H9 (cell line): ENCODE measurements around the gene UBQLN3. TPM values are rescaled to one million over a fixed set of nuclear protein-coding genes. Genes with fewer than 3 reads are reported as not detected.

Experiments
- DNase-seq: peaks from one replicate; pipeline ENCODE4 v3.0.0-alpha.2; 2017
- H2AFZ ChIP-seq: one replicate; pipeline ENCODE4 v1.6.1; 2013; ENCODE audit warnings: mild to moderate bottlenecking, low read length, control low read depth, moderate library complexity
- H2AK5ac ChIP-seq: 2 replicates; pipeline ENCODE4 v1.6.1; 2013; ENCODE audit warnings: low read length, control low read depth, mixed read lengths; ENCODE audit not compliant: insufficient read length
- H2BK120ac ChIP-seq: one replicate; pipeline ENCODE4 v1.6.1; 2013; ENCODE audit warnings: low read depth, mild to moderate bottlenecking, low read length, control low read depth, inconsistent platforms; ENCODE audit not compliant: poor library complexity, severe bottlenecking
- H2BK12ac ChIP-seq: 2 replicates; pipeline ENCODE4 v1.6.1; 2013; ENCODE audit warnings: low read length, control low read depth, mixed read lengths, low read depth; ENCODE audit not compliant: insufficient read length
- H2BK15ac ChIP-seq: 2 replicates; pipeline ENCODE4 v1.6.1; 2013; ENCODE audit warnings: low read depth, low read length, control low read depth
- H2BK20ac ChIP-seq: one replicate; pipeline ENCODE4 v1.6.1; 2013; ENCODE audit warnings: low read depth, mild to moderate bottlenecking, low read length, control low read depth, inconsistent platforms; ENCODE audit not compliant: poor library complexity, severe bottlenecking
- H2BK5ac ChIP-seq: 2 replicates; pipeline ENCODE4 v1.6.1; 2013; ENCODE audit warnings: low read length, control low read depth, mixed read lengths; ENCODE audit not compliant: insufficient read length
- H3K14ac ChIP-seq: 2 replicates; pipeline ENCODE4 v1.6.1; 2013; ENCODE audit warnings: low read length, control low read depth; ENCODE audit not compliant: insufficient read depth
- H3K18ac ChIP-seq: 2 replicates; pipeline ENCODE4 v1.6.1; 2013; ENCODE audit warnings: low read depth, mild to moderate bottlenecking, mixed read lengths, low read length, control low read depth; ENCODE audit not compliant: insufficient read length
- H3K23ac ChIP-seq: 2 replicates; pipeline ENCODE4 v1.6.1; 2013; ENCODE audit warnings: low read length, control low read depth, mixed read lengths, low read depth; ENCODE audit not compliant: insufficient read length
- H3K23me2 ChIP-seq: 2 replicates; pipeline ENCODE4 v1.6.1; 2013; ENCODE audit warnings: low read depth, mild to moderate bottlenecking, mixed read lengths, low read length, control low read depth; ENCODE audit not compliant: insufficient read length, poor library complexity, severe bottlenecking
- H3K27ac ChIP-seq: 2 replicates; pipeline ENCODE4 v1.5.1; 2013; ENCODE audit warnings: low read length, control low read depth, mixed read lengths, low read depth; ENCODE audit not compliant: insufficient read length
- H3K27me3 ChIP-seq: 2 replicates; pipeline ENCODE4 v1.6.1; 2013; ENCODE audit warnings: low read length, control low read depth, inconsistent platforms; ENCODE audit not compliant: insufficient read depth
- H3K4ac ChIP-seq: 2 replicates; pipeline ENCODE4 v1.6.1; 2013; ENCODE audit warnings: low read depth, mild to moderate bottlenecking, control low read depth, inconsistent platforms, low read length, moderate library complexity
- H3K4me1 ChIP-seq: 2 replicates; pipeline ENCODE4 v1.6.1; 2013; ENCODE audit warnings: low read length, control low read depth, inconsistent platforms; ENCODE audit not compliant: insufficient read depth
- H3K4me2 ChIP-seq: 2 replicates; pipeline ENCODE4 v1.6.1; 2013; ENCODE audit warnings: low read length, control low read depth, mixed read lengths; ENCODE audit not compliant: insufficient read length, insufficient read depth
- H3K56ac ChIP-seq: 2 replicates; pipeline ENCODE4 v1.6.1; 2013; ENCODE audit warnings: low read depth, mild to moderate bottlenecking, mixed read lengths, low read length, control low read depth; ENCODE audit not compliant: insufficient read length
- H3K79me1 ChIP-seq: 2 replicates; pipeline ENCODE4 v1.6.1; 2013; ENCODE audit warnings: low read depth, mild to moderate bottlenecking, moderate library complexity, low read length, control low read depth, inconsistent platforms; ENCODE audit not compliant: insufficient read depth, poor library complexity, severe bottlenecking
- H3K79me2 ChIP-seq: 2 replicates; pipeline ENCODE4 v1.6.1; 2013; ENCODE audit warnings: low read length, control low read depth, inconsistent platforms; ENCODE audit not compliant: insufficient read depth
- H3K9ac ChIP-seq: 2 replicates; pipeline ENCODE4 v1.6.1; 2013; ENCODE audit warnings: low read length, control low read depth, mixed read lengths; ENCODE audit not compliant: insufficient read length; ENCODE audit errors: extremely low read depth
- H3K9me3 ChIP-seq: one replicate; pipeline ENCODE4 v1.6.1; 2013; ENCODE audit warnings: low read depth, low read length, inconsistent platforms; ENCODE audit not compliant: control insufficient read depth
- H3T11ph ChIP-seq: one replicate; pipeline ENCODE4 v1.6.1; 2013; ENCODE audit warnings: mild to moderate bottlenecking, low read length, control low read depth, inconsistent platforms
- H4K20me1 ChIP-seq: one replicate; pipeline ENCODE4 v1.6.1; 2013; ENCODE audit not compliant: control insufficient read depth, insufficient read length, insufficient read depth
- H4K5ac ChIP-seq: 2 replicates; pipeline ENCODE4 v1.6.1; 2013; ENCODE audit warnings: low read depth, mild to moderate bottlenecking, mixed read lengths, low read length, control low read depth; ENCODE audit not compliant: insufficient read length
- H4K8ac ChIP-seq: replicated peaks from 2 replicates; pipeline ENCODE4 v1.6.1; 2013; ENCODE audit warnings: low read length, control low read depth, mixed read lengths, low read depth; ENCODE audit not compliant: insufficient read length
- H4K91ac ChIP-seq: 2 replicates; pipeline ENCODE4 v1.6.1; 2013; ENCODE audit warnings: low read depth, mild to moderate bottlenecking, moderate library complexity, mixed read lengths, low read length, control low read depth; ENCODE audit not compliant: insufficient read length
- H3K27ac Mint-ChIP-seq, 3 experiments: 2 replicates in 2 of 3; 3 replicates in 1 of 3; pipeline ENCODE4 v1.8.0; 2020 to 2021; ENCODE audit warnings: mixed read lengths in 3 of 3, mild to moderate bottlenecking in 1 of 3, moderate library complexity in 1 of 3
- H3K27me3 Mint-ChIP-seq: 2 replicates; pipeline ENCODE4 v1.8.0; 2021; ENCODE audit warnings: low read depth, mild to moderate bottlenecking, moderate library complexity, mixed read lengths
- H3K36me3 Mint-ChIP-seq, 3 experiments: 2 replicates in 2 of 3; 3 replicates in 1 of 3; pipeline ENCODE4 v1.8.0; 2020 to 2021; ENCODE audit warnings: low read depth in 3 of 3, mixed read lengths in 3 of 3; ENCODE audit not compliant: insufficient read depth in 1 of 3
- H3K4me1 Mint-ChIP-seq, 2 experiments: 2 replicates each; pipeline ENCODE4 v1.8.0; 2020; ENCODE audit warnings: mixed read lengths in 2 of 2
- H3K4me3 Mint-ChIP-seq, 2 experiments: 2 replicates in 1 of 2; 3 replicates in 1 of 2; pipeline ENCODE4 v1.8.0; 2020 to 2021; ENCODE audit warnings: mild to moderate bottlenecking in 2 of 2, mixed read lengths in 2 of 2, moderate library complexity in 1 of 2
- H3K9me3 Mint-ChIP-seq, 2 experiments: 2 replicates in 1 of 2; 3 replicates in 1 of 2; pipeline ENCODE4 v1.8.0; 2020; ENCODE audit warnings: mild to moderate bottlenecking in 2 of 2, mixed read lengths in 2 of 2, moderate library complexity in 1 of 2
- CTCF ChIP-seq: fragments of 200-600 bp; sonication (generic); conservative IDR thresholded peaks from 3 replicates; pipeline ENCODE4 v1.8.0; 2021; ENCODE audit warnings: antibody characterized with exemption, mild to moderate bottlenecking
- WGBS: extraction: QIAGEN DNeasy Blood & Tissue Kit; methylation state at CpG from one replicate; pipeline ENCODE4 v1.1.7; 2013; ENCODE audit warnings: missing lambda C conversion rate, low lambda C conversion rate, mixed read lengths; ENCODE audit not compliant: insufficient read length; ENCODE audit errors: extremely low coverage; 5-methylcytosine and 5-hydroxymethylcytosine counted together
- total RNA-seq: library from RNA; stranded (reverse); gene quantifications from 2 replicates; pipeline ENCODE4 v1.2.1, GENCODE V29; 2021

The UBQLN3 gene
- total RNA-seq, 1 experiment from 2014 or later, result not detected

- H3K4me1 ChIP-seq, result no peaks in the 10 kb centered on the region
- no peak overlapping the region for H3K4me3 Mint-ChIP-seq
- WGBS, result no CpG with 5 or more reads among the region's 4 CpGs
These were observed 20.9 kb downstream of the UBQLN3 start for GRCh38 chr11:5488798-5489399.

More at GRCh38 chr11:5488798-5489399, 20.9 kb downstream of the UBQLN3 start:
- no peak overlapping the region for H3K56ac ChIP-seq
- no peak for DNase-seq
- no peak overlapping the region for H4K91ac ChIP-seq
- H3K9ac ChIP-seq, result no peak overlapping the region
- H3K27me3 ChIP-seq, result no peaks in the 10 kb centered on the region
- H4K5ac ChIP-seq, result no peak overlapping the region
- H3K79me2 ChIP-seq, result no peaks in the 10 kb centered on the region
- Mint-ChIP-seq H3K36me3 (no peaks in the 10 kb centered on the region), H3K4me1 (peaks cover 0 to 3% of the 10 kb centered on the region in 2 experiments; a peak in 1 of 4 replicates), H3K27me3 (no peaks in the 10 kb centered on the region), H3K27ac (no peak overlapping the region), H3K9me3 (no peaks in the 10 kb centered on the region)
- no peak for TF ChIP-seq CTCF
- no peak overlapping the region for H3K18ac ChIP-seq
- H3K23ac ChIP-seq, result no peak overlapping the region
- H4K8ac ChIP-seq, result no peak overlapping the region
- no peak overlapping the region for H2BK20ac ChIP-seq
- H2BK15ac ChIP-seq, result no peak overlapping the region
- no peak overlapping the region for H2AFZ ChIP-seq
- no peaks in the 10 kb centered on the region for H3K79me1 ChIP-seq
- H3K27ac ChIP-seq, result no peak overlapping the region
- no peaks in the 10 kb centered on the region for H4K20me1 ChIP-seq
- no peaks in the 10 kb centered on the region for H3K9me3 ChIP-seq
- H3K23me2 ChIP-seq, result no peaks in the 10 kb centered on the region
- H2BK12ac ChIP-seq, result no peak overlapping the region
- H3K4me2 ChIP-seq, result no peak overlapping the region
- H3T11ph ChIP-seq, result no peak overlapping the region
- H2BK120ac ChIP-seq, result no peak overlapping the region
- no peak overlapping the region for H2AK5ac ChIP-seq
- no peak overlapping the region for H2BK5ac ChIP-seq
- no peak overlapping the region for H3K4ac ChIP-seq
- H3K14ac ChIP-seq, result no peak overlapping the region
